Adrenal gland (tissue), 12 donors: Measurements from ENCODE around the gene PBX1. TPM values are rescaled to one million over a fixed set of nuclear protein-coding genes. Genes with fewer than 3 reads are reported as not detected.
A peak's percentile ranks its signal among the peaks of the same experiment; 100 is the strongest.

Source experiments
- DNase-seq, 7 donors: peaks; one replicate each; pipeline ENCODE4 v3.0.0-alpha.2; 2019 to 2020
- H3K27ac ChIP-seq, 5 donors: fragments of 200-600 bp; sonication (generic) in 4 of 5; 1 replicate in 3 of 5; 2 replicates in 2 of 5; pipeline versions ENCODE4 v1.5.1 to v1.8.0; 2016 to 2020; ENCODE audit warnings: mild to moderate bottlenecking in 1 of 5
- H3K27me3 ChIP-seq: fragments of 200-600 bp; 2 replicates; pipeline ENCODE4 v1.8.0; 2021
- H3K36me3 ChIP-seq, 2 donors: fragments of 200-600 bp; replicated peaks in 1 of 2; 1 replicate in 1 of 2; 2 replicates in 1 of 2; pipeline versions ENCODE4 v1.5.1 to v1.8.0; 2018 to 2022
- H3K4me1 ChIP-seq, 2 donors: fragments of 200-600 bp; replicated peaks in 1 of 2; 1 replicate in 1 of 2; 2 replicates in 1 of 2; pipeline versions ENCODE4 v1.5.1 to v1.8.0; 2018 to 2021
- H3K4me3 ChIP-seq, 4 donors: fragments of 200-600 bp; sonication (generic) in 3 of 4; one replicate each; pipeline ENCODE4 v1.5.1; 2016 to 2018
- H3K9me3 ChIP-seq, 3 donors: fragments of 200-600 bp; sonication (generic) in 1 of 3; replicated peaks in 1 of 3; 1 replicate in 2 of 3; 2 replicates in 1 of 3; pipeline versions ENCODE4 v1.5.1 to v1.8.0; 2016 to 2021
- CTCF ChIP-seq, 6 experiments: fragments of 450-650 bp in 4 of 6; fragments of 200-600 bp in 2 of 6; sonication (generic) in 1 of 6; IDR thresholded peaks; 1 replicate in 5 of 6; 2 replicates in 1 of 6; pipeline versions ENCODE4 v1.5.1 to v1.8.0; 2016 to 2021; ENCODE audit warnings: antibody characterized with exemption in 6 of 6, mild to moderate bottlenecking in 2 of 6, moderate library complexity in 1 of 6
- POLR2A ChIP-seq, 2 donors: fragments of 450-650 bp; IDR thresholded peaks; one replicate each; pipeline ENCODE4 v1.6.1; 2017; ENCODE audit warnings: antibody characterized with exemption in 2 of 2, mild to moderate bottlenecking in 2 of 2, moderate library complexity in 1 of 2
- WGBS, 4 donors: extraction: QIAGEN DNeasy Blood & Tissue Kit in 2 of 4; methylation state at CpG; one replicate each; pipeline versions ENCODE4 v1.1.5 to v1.1.7; 2013 to 2017; 5-methylcytosine and 5-hydroxymethylcytosine counted together
- intact Hi-C, 2 donors: fragments of 100-400 bp; cut with DNase I; formaldehyde crosslinking; loops; one replicate each; pipeline versions ENCODE4 v1.14.1 to v1.15.0; 2022 to 2023
- polyA plus RNA-seq, 3 donors: library from polyadenylated mRNA; stranded (reverse); fragments of 200-250 nt in 2 of 3; fragments of 350-450 nt in 1 of 3; fragmentation: Illumina TruSeq in 1 of 3; extraction: RNeasy Lipid Tissue Mini Kit (QIAGEN cat#74804) in 1 of 3; gene quantifications; one replicate each; pipeline ENCODE4 v1.2.3, GENCODE V29; 2013 to 2014
- total RNA-seq, 9 donors: library from RNA; depleted of rRNA in 4 of 9; stranded (reverse); fragments of >200 nt in 4 of 9; fragments of 120-200 nt in 1 of 9; fragmentation: NEBNext Ultra II Directional in 1 of 9; extraction: Animal tissue kit (Norgen Biotek cat#: 25700) in 1 of 9; gene quantifications; one replicate each; pipeline versions ENCODE4 v1.1.0 to v1.2.4, GENCODE V29; 2013 to 2023
- donor health status: healthy with polysubstance abuse.
- donor health status: Bipolar disorder and iron deficiency.
- donor health status: DM: yes; HTN: yes; CAD: no.
- donor health status: DM: no; HTN: no; CAD: no.
- donor health status: DM: no; HTN: no; CAD: no.
- donor health status: DM: yes; HTN: yes; CAD: no.

The PBX1 gene
- total and polyA plus RNA-seq, 12 donors = 13.0 to 294 (median 99.3) TPM

GRCh38 chr1:164637461-164638375 is 78.7 kb downstream of the PBX1 start:
- Histone ChIP-seq H3K9me3 (no peaks in the 10 kb centered on the region), H3K4me3 (no peak overlapping the region), H3K27ac (peak overlapping the region in 4 of 5 donors; percentile 19 to 87 (median 75)), H3K27me3 (no peaks in the 10 kb centered on the region), H3K36me3 (no peaks in the 10 kb centered on the region), H3K4me1 (peaks cover 38 to 79% of the 10 kb centered on the region in 2 donors)
- 59 to 71% (median 67%) methylated on average over 13 of the region's 13 CpGs for WGBS, 4 donors
- no peak for TF ChIP-seq CTCF (IDR thresholded peaks at IDR 0.05)
- TF ChIP-seq POLR2A (IDR thresholded peaks at IDR 0.05) = no peak
- DNase-seq = peak in 5 of 7 donors; percentile 47 to 78 (median 58)
- intact Hi-C loops = no loop called here

- intact Hi-C loops = no loop called here
- DNase-seq = peak in 2 of 7 donors; percentile 49 to 58
- no peaks in the 10 kb centered on the region for H3K9me3 ChIP-seq
- no peak overlapping the region for H3K4me3 ChIP-seq
- 60 to 66% (median 62%) methylated on average over 11 to 14 of the region's 14 CpGs for WGBS, 4 donors
- peak overlapping the region in 4 of 5 donors; percentile 19 to 87 (median 70) for H3K27ac ChIP-seq
- H3K36me3 ChIP-seq = no peaks in the 10 kb centered on the region
- no peaks in the 10 kb centered on the region for H3K27me3 ChIP-seq
- TF ChIP-seq CTCF (IDR thresholded peaks at IDR 0.05) = no peak
- TF ChIP-seq POLR2A (IDR thresholded peaks at IDR 0.05) = no peak
- peaks cover 38 to 80% of the 10 kb centered on the region in 2 donors for H3K4me1 ChIP-seq
These were observed 79.7 kb downstream of the PBX1 start for GRCh38 chr1:164638492-164639202.

- 66 to 74% (median 69%) methylated on average over 3 to 5 of the region's 5 CpGs for WGBS, 4 donors
- Histone ChIP-seq H3K27ac (peak overlapping the region; percentile 51 to 90 (median 82)), H3K9me3 (no peaks in the 10 kb centered on the region), H3K4me1 (peaks cover 48 to 87% of the 10 kb centered on the region in 2 donors), H3K36me3 (no peaks in the 10 kb centered on the region), H3K4me3 (no peak overlapping the region), H3K27me3 (no peaks in the 10 kb centered on the region)
- peak; percentile 65 to 90 (median 88) for DNase-seq
- intact Hi-C loops = no loop called here
- TF ChIP-seq POLR2A (IDR thresholded peaks at IDR 0.05) (no peak), CTCF (IDR thresholded peaks at IDR 0.05) (no peak)
These were observed 81.8 kb downstream of the PBX1 start for GRCh38 chr1:164640686-164641352.

GRCh38 chr1:164641353-164641730 is 82.4 kb downstream of the PBX1 start:
- WGBS, 4 donors = 15 to 42% (median 25%) methylated on average over 5 of the region's 5 CpGs
- no peak overlapping the region for H3K4me3 ChIP-seq
- TF ChIP-seq CTCF (IDR thresholded peaks at IDR 0.05) = no peak
- peak in 1 of 2 donors; percentile 47 for TF ChIP-seq POLR2A (IDR thresholded peaks at IDR 0.05)
- H3K27me3 ChIP-seq = no peaks in the 10 kb centered on the region
- intact Hi-C loops = no loop called here
- no peaks in the 10 kb centered on the region for H3K9me3 ChIP-seq
- DNase-seq = peak; percentile 83 to 92 (median 90)
- H3K27ac ChIP-seq = peak overlapping the region; percentile 51 to 90 (median 82)
- peaks cover 48 to 84% of the 10 kb centered on the region in 2 donors for H3K4me1 ChIP-seq
- H3K36me3 ChIP-seq = no peaks in the 10 kb centered on the region
